ENCODE data around the gene HOGA1.
A peak's percentile ranks its signal among the peaks of the same experiment; 100 is the strongest.
"Not testable (repeated sequence)": the region's sequence is repeated elsewhere in the genome, so short reads cannot be mapped to it uniquely, and the experiment has no call there.

The HOGA1 gene

GRCh38 chr10:97611473-97611872 is 27.3 kb downstream of the HOGA1 start:
- DNase-seq (ENCODE audit: low spot score): no peak

- peak; percentile 40 for DNase-seq (ENCODE audit: low spot score)
Measured at GRCh38 chr10:97612386-97612785, 28.2 kb downstream of the HOGA1 start.

DNA sequence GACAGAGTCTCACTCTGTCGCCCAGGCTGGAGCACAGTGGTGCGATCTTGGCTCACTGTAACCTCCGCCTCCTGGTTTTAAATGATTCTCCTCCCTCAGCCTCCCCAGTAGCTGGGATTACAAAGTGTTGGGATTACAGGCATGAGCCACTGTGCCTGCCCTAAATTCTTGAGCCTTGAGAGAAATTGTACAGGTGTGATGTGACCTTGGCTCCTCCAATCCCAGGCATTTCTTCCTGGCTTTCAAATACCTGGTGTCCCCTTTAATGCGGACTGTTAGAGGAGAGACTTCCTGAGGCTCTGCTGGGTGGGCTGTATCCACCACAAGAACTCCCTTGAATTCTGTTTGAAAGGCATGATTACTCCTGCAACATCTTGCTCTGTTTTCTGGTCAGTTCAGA is 34.1 kb downstream of the HOGA1 start:
- no peak for DNase-seq (ENCODE audit: low spot score)

- DNase-seq (ENCODE audit: low spot score): no peak
Measured at GRCh38 chr10:97618733-97619132, 34.5 kb downstream of the HOGA1 start.

- no peak for DNase-seq (ENCODE audit: low spot score)
Measured at GRCh38 chr10:97623277-97623676, 39.1 kb downstream of the HOGA1 start.

DNA sequence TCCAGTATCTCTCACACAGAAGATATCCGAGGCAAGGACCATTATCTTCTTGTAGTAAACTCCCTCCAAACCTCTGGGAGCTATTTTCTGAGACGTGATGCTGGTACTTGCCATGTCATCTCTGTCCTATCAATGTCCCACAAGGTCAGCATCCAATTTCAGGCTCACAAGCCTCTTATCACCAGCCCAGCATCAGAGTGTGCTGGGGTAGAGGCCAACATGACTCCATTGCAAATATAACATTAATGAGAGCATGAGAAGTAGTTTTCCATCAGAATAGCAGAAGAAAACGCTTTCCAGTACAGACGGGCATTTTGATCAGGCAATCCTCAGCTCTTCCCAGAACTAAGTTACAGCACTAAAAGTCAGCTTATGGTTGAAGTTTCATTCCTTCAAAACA is 43.5 kb downstream of the HOGA1 start:
- peak; percentile 71 for DNase-seq (ENCODE audit: low spot score)

GRCh38 chr10:97628228-97628627 is 44.0 kb downstream of the HOGA1 start:
- DNase-seq (ENCODE audit: low spot score): no peak

GRCh38 chr10:97629289-97629688 is 45.1 kb downstream of the HOGA1 start:
- no peak for DNase-seq (ENCODE audit: low spot score)

- no peak for DNase-seq (ENCODE audit: low spot score)
Measured at GRCh38 chr10:97631098-97631497, 46.9 kb downstream of the HOGA1 start.

DNA sequence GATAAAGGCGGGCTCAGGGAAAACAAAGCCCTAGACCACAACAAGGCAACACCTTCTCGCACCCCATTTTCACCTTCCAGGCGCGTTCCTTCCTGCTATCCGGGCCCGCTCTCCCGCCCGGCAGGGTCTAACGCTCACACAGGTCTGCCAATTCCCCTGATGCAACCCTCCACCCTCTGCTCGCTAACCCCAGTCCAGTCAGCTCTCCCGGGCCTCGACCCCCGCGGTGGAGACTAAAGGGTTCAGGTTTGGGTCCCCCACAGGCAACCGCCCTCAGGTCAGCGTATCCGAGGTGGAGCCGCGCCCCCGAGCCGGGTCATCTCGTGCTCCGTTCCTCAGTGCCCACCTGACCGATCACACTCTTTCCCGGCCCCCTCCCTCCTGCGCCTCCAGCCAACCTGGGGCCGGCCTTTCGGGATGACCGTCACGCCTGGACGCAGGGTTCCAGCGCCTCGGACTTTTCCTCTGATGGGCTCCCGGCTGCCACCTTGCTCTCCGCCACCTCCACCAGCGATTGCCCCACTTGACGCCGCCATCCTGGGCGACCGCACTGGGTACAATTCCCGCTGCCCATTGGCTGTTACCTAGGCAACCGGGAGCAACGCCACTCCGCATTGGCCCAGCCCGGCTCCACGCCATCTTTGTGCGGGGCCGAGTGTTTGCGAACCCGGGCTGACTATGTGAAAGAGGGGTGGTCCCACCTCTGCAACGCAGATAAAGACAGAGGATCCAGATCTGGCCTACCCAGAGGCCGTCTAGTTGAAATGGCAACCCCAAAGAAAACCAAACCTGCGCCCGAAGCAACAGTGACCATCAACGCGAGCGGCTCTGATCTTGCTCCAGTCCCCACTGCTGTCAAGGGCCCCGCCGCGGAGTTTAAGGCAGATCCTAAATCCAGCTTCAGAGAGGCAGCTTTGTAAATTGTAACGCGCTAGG is 49.0 kb downstream of the HOGA1 start, which contains the start of gene MORN4:
MORN4 (minus strand) TSS at position 552 of the 936 bp plus-strand sequence. CDS start 13,847 bp downstream, outside the sequence.
- DNase-seq (ENCODE audit: low spot score): peak; percentile 96

DNA sequence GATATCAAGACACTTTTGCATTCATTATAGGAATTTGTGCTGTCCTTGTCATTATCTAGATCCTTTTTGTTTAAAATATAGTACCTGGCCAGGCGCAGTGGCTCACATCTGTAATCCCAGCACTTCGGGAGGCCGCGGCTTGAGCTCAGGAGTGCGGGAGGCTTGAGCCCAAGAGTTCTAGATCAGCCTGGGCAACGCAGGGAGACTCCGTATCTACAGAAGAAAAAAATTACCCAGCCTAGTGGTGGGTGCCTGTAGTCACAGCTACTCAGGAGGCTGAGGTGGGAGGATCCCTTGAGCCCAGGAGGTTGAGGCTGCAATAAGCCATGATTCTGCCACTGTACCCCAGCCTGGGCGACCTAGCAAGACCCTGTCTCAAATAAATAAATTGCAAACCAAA is 49.7 kb downstream of the HOGA1 start:
- DNase-seq (ENCODE audit: low spot score): peak; percentile 67

GRCh38 chr10:97635577-97635976 is 51.4 kb downstream of the HOGA1 start:
- no peak for DNase-seq (ENCODE audit: low spot score)

GRCh38 chr10:97639090-97639489 is 54.9 kb downstream of the HOGA1 start:
- DNase-seq (ENCODE audit: low spot score): not testable (repeated sequence)

GRCh38 chr10:97640174-97640867 is 56.1 kb downstream of the HOGA1 start, which contains the start of gene PI4K2A:
Gene PI4K2A (plus strand): TSS chr10:97640671. CDS start chr10:97640743, 72 bp downstream.
- peak; percentile 100 for DNase-seq (ENCODE audit: low spot score)

- peak; percentile 43 for DNase-seq (ENCODE audit: low spot score)
Measured at GRCh38 chr10:97640868-97641811, 57.0 kb downstream of the HOGA1 start.

GRCh38 chr10:97642471-97643159 is 58.4 kb downstream of the HOGA1 start:
- not testable (repeated sequence) for DNase-seq (ENCODE audit: low spot score)

DNA sequence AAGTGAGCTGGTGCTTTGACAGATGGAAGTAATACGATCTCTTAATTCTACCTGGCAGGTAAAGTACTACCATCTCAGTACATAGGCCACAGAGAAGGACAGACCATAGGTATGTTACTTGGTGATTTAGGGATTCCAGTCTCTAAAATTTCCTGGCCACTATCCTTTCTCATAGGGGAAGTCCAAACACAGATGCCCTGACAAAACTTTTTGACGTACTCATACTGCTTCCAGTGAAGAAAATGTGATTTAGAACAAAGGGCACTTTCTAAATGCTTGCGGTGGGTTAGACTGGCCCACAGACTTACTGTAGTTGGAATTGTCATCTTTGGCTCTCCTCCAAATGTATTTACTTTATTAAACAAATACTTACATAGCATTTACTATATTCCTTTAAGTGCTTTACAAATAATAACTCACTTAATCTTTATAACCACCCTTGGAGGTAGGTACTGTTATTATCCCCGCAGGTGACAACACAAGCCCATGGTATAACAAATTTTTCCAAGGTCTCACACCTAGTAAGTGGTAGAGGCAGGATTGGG is 59.3 kb downstream of the HOGA1 start:
- DNase-seq (ENCODE audit: low spot score): no peak

- no peak for DNase-seq (ENCODE audit: low spot score)
Measured at GRCh38 chr10:97644936-97645335, 60.7 kb downstream of the HOGA1 start.

GRCh38 chr10:97647556-97647955 is 63.4 kb downstream of the HOGA1 start:
- no peak for DNase-seq (ENCODE audit: low spot score)

DNA sequence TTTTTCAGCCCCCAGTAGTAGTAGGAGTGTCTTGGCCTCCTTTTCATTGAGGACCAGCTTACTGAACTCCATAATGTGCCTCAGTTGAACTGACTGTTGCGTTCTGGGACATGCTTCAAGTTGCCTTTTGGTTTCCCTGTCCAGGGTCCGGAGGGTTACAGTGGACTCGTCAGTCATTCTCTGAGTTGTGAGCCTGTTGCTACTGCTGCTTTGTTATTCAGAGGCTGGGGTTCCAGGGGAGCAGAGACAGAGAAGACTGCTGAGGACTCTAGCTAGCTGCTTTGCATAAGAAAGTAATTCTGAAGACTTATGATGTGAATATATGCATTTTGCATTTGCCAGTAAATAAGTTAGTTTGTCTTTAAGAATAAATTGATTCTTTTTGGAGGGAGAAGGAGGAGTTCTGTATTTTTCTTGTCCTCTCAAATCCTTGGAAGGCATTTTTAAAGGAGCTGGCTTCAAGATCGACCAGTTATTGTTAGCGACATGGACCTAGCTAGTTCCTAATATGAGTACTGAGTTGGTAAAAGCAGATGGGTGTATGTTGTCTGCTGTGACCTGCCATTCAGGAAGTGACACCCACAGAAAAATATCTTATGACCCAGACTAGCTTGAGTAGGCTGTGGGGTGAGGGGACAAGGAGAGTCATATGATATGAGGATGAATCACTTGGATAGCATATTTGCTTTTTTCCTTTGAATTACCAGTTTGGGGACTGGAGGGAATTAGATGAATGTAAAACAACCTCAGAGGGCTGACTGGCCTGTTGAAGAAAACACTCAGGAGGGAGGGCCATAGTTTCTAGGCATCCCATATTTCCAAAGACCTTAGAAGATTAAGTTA is 64.6 kb downstream of the HOGA1 start:
- DNase-seq (ENCODE audit: low spot score): peak; percentile 74
